CD4-positive, alpha-beta T cell treated with Interleukin-6 at 100 ng/mL for 8 hours (primary cell): ENCODE measurements around the gene PER2.
"Not testable (repeated sequence)": the region's sequence is repeated elsewhere in the genome, so short reads cannot be mapped to it uniquely, and the experiment has no call there.

ENCODE experiments used
- DNase-seq: peaks from one replicate; pipeline ENCODE4 v3.0.0-alpha.2; 2020; ENCODE audit warnings: mixed read lengths, low spot score

PER2 gene

DNA sequence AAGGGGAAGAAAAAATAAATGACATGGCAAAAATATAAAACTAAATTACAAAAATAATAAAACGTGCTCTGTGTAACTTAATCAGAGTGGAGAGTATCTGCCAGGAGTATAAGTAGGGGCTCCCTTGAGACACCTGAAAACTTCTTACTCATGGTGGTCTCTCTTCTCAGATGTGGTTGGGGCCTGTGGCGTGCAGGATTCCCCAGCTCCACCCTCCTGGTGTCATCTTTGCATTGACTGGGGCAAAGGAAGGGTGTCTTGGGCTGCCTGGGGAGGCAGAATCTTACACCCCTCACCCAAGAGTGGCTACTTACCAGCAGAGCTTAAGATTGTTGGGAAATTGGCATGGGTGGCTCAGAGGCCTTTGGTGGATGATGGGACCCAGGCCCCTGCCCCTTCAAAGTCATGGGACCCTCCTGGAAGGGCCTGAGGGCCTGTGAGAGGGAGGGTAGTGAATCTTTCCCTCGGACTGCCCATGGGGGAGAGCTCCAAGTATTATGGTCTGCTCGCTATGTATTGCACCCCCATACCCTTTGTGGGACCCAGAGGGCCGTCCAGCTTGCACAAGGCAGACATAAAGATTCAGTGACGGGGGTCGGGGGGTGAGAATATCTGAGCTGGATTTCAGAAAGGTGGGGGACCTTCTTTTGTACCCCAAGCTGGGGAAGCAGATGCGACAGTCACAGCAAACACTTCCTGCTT is 25.0 kb upstream of the PER2 start:
- no peak for DNase-seq

GRCh38 chr2:238310721-238311120 is 22.3 kb upstream of the PER2 start:
- not testable (repeated sequence) for DNase-seq

DNA sequence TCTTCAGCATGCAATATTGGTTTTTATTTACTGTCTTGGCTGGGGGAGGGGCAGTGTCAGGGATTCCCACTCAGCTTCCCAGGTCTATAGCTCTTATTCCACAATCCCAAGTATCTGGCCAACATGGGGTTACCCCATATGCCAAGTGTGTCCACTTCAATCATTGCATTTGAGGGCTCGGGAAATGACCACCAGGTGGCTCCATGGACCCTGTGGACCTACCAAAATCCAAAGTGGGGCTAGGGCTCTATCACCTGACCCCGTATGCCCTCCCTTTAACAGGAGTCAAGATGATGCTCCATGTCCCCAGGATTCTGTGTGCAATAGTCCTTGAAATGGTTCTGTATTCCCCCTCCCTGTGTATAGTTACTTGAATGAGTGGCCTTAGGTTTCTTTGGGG is 19.8 kb upstream of the PER2 start:
- no peak for DNase-seq

DNA sequence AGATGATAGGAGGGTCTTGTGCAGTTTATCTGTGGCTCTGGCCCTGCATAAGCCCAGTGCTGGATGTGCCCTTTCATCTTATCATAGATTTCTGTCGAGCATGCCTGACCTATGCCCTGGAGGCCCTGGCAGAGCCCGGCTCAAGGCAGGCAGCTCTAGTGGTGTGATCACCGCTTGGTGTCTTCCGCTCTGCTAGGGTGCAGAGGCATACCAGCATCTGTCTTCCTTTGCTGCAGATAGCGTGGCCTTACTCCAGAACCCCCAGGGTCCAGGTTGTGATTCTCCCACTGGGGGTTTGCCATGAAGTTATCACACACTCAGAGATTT is 18.2 kb upstream of the PER2 start:
- no peak for DNase-seq

DNA sequence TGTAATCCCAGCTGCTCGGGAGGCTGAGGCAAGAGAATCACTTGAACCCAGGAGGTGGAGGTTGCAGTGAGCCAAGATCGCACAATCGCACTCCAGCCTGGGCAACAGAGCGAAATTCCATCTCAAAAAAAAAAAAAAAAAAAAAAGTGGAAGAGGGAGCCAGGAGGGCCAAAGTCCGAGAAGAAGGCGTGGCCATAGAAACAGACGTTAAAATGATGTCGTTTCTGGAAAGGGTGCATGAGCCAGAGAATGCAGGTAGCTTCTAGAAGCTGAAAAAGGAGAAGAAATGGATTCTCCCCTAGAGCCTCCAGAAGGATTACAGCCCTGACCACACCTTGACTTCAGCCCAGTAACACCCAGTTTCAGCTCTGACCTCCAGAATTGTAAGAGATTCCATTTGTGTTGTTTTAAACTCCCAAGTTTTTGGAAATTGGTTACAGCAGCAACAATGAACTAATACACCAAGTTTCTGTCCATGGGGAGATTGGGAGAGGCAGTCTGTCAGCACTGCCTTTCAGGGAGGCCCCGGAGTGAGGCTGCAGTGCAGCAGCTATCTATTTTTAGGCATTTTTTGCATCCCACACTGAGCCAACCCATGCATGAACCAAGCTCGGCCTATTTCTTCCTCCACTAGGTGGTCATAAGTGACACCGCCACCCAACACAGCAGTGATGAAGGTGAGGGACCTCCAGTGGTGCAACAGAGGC is 17.7 kb upstream of the PER2 start:
- DNase-seq = no peak

GRCh38 chr2:238305092-238305862 is 16.9 kb upstream of the PER2 start:
- DNase-seq = no peak

GRCh38 chr2:238304116-238304515 is 15.7 kb upstream of the PER2 start:
- no peak for DNase-seq

DNA sequence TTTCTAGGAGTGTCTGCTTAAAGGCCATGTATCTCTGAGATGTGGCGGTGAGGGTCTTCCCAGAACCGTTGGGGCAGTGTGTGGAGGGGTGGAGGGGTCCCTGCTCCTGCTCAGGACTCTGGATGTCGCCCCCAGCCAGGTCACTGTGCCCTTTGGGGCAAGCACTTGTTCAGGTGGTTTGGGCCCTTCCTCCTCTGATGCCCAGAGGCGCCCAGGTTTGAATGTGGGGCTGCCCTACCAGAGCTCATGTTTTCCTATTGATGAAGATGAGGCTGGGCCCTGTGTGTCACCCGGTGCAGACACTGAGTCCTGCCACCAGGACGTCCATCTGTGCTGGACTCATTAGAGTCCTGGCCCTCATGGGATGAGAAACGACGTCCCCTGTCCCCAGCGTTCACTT is 14.3 kb upstream of the PER2 start:
- DNase-seq = no peak

DNA sequence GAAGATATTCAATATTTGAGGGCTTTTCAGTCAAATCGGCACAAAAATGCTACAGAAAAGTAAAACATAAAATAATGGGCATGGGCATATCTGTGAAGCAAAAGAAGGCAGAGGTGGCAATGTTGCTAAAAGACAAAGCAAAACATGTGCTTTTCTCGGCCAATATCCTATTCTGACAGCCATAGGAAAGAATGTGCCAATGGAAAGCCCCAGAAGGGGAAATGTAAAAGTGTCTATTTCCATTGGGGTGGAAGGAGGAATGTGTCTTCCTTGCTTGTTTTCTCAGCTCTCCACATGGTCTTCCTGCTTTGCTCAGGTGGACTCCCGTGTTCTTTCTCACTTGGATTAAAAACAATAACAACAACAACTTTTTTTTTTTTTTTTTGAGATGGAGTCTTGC is 13.7 kb upstream of the PER2 start:
- DNase-seq = no peak

DNA sequence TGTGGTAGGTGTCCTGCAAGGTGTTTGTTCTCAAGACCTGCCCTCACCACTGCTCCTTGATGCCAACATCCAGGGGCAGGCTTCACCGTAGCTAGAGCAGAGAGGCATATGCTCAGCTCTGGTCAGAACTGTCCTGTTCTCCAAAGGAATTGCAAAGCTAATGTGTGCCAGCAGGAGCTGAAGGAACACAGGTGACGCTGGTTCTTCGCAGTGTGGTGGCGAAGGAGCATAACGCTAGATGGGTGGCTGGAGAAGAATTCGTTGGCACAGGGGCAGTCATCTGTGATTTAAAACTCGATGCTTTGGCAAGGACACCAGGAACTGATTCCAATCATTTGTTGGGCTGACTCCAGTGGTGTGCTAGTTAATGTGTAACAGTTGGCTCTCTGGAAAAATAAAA is 11.4 kb upstream of the PER2 start:
- DNase-seq = no peak

- DNase-seq = no peak
Measured at GRCh38 chr2:238296638-238297457, 8.4 kb upstream of the PER2 start.

- DNase-seq = no peak
Measured at GRCh38 chr2:238295144-238296112, 7.0 kb upstream of the PER2 start.

DNA sequence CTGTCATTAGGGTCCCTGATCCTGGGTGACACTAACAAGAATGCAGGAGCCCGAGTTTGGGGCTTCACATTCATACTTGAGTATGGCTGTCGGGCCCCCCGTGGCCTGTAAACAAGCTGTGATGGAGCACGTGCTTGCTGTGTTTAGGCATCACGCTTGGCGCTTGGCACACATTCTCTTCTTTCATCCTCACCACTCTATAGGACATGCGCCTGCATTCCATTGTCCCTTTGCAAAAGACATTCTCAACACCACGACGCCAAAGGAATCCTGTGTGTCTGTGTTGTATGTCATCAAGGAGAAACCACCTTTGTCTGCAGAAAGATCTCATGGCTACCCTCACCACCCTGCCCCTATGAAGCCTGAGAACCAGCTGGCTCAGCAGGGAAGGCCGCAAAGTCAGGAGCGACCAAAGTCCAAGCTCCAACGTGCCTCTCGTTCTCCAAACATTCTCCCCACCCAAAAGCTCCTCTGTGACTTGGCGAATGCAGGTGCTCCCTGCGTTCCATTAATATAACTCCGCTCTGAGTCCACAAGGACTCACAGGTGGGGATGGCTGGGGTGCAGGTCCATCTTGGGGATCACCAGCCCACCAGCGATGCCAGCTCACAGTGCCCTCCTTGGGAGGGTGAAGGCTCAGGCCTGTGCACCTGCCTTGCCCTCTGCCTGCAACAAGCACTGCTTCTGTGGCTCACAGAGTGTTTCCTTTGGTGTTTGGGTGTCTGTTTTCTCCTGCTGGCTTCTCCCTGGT is 6.2 kb upstream of the PER2 start:
- no peak for DNase-seq

DNA sequence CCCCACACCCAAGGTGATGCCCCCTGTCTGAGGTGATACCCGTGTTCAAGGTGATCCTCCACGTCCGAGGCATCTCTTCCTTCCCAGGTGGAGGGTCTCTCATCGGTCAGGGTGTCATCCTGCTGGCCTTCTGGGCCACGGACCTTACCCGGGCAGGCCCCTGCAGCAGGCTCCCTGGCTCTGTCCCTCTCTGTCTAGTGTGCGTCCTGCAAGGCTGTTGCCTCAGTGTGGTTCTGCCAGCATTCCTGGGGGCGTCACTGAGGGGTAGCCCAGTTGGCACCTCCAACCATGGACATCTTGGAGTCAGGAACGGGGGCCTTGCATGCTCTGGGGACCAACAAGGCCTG is 5.6 kb upstream of the PER2 start:
- DNase-seq = no peak

- no peak for DNase-seq
Measured at GRCh38 chr2:238291550-238292281, 3.3 kb upstream of the PER2 start.

GRCh38 chr2:238290715-238291549 is 2.5 kb upstream of the PER2 start:
- no peak for DNase-seq

DNA sequence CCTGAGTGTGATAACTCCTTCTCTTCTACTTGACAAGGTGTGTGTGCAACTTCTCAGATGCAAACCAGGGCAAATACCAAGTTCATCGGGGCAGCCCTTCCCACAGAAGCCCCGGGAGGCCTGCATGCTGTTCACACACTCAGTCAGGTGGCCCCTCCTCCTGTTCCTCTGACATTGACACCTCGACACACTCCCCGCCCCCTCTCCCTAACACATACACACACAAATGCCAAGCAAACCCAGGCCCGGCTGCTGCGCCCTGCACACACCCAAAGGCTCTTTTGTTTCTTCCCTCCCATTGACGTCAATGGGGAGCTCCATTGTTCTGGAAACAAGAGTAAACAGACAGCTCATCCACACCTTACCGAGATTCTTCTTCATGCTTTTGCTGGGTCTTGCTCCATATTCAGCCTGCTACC is 1.7 kb upstream of the PER2 start:
- DNase-seq = no peak

DNA sequence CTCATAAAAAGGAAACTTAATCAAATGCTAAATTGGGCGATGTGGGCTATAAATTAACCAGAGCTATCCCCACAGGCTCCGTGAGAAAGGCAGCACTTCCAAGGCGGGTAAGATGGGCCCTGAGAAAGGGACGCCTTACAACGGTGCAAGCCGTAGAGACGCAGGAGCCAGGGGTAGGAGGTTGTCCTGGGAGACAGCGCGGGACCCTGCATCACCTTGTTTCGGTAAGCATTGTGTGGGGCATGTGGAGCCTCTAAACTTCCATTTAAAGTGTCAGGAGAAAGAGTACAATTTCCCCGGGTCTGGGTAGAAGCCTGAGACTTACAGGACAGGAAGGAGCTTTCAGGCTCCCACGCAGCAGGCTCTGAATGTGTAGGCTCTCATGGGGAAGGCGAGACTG is 1.2 kb upstream of the PER2 start:
- no peak for DNase-seq
